Thoracic aorta (tissue), 2 donors: ENCODE data around the gene RFTN2. TPM values are rescaled to one million over a fixed set of nuclear protein-coding genes. Genes with fewer than 3 reads are reported as not detected.
A peak's percentile ranks its signal among the peaks of the same experiment; 100 is the strongest.

Experiments
- ATAC-seq: fragments of 150-250 bp; one replicate; pipeline ENCODE4 v1.8.0; 2017; ENCODE audit warnings: low read depth; ENCODE audit not compliant: insufficient number of reproducible peaks, low FRiP score
- DNase-seq: peaks from one replicate; pipeline ENCODE4 v3.0.0-alpha.2; 2020; ENCODE audit warnings: low spot score
- H3K27ac ChIP-seq, 2 donors: fragments of 200-600 bp; sonication (generic); 1 replicate in 1 of 2; 2 replicates in 1 of 2; pipeline ENCODE4 v1.5.1; 2016; ENCODE audit warnings: mild to moderate bottlenecking in 2 of 2, moderate library complexity in 2 of 2
- H3K27me3 ChIP-seq: fragments of 200-600 bp; sonication (generic); replicated peaks from 2 replicates; pipeline ENCODE4 v1.6.0; 2016; ENCODE audit warnings: mild to moderate bottlenecking; ENCODE audit not compliant: insufficient read depth
- H3K36me3 ChIP-seq: fragments of 200-600 bp; sonication (generic); one replicate; pipeline ENCODE4 v1.5.1; 2016
- H3K4me1 ChIP-seq, 2 donors: fragments of 200-600 bp; sonication (generic); 1 replicate in 1 of 2; 2 replicates in 1 of 2; pipeline versions ENCODE4 v1.5.1 to v1.6.0; 2016; ENCODE audit warnings: low read depth in 2 of 2, mild to moderate bottlenecking in 1 of 2; ENCODE audit not compliant: control insufficient read depth in 1 of 2
- H3K4me3 ChIP-seq: fragments of 200-600 bp; sonication (generic); 2 replicates; pipeline ENCODE4 v1.5.1; 2016; ENCODE audit warnings: mild to moderate bottlenecking
- H3K9me3 ChIP-seq: fragments of 200-600 bp; sonication (generic); 2 replicates; pipeline ENCODE4 v1.5.1; 2016
- CTCF ChIP-seq: fragments of 200-600 bp; sonication (generic); IDR thresholded peaks from one replicate; pipeline ENCODE4 v1.5.1; 2019; ENCODE audit warnings: antibody characterized with exemption
- total RNA-seq, 2 donors: library from RNA; depleted of rRNA; stranded (reverse); fragments of >200 nt; gene quantifications; one replicate each; pipeline versions ENCODE4 v1.1.0 to v1.2.3, GENCODE V29; 2016

The RFTN2 gene
- total RNA-seq, 2 donors from 2014 or later, result 9.3 to 18.9 TPM

GRCh38 chr2:197677483-197677882, 2.1 kb upstream of the RFTN2 start:
- no peaks in the 10 kb centered on the region for H3K9me3 ChIP-seq
- no peak for TF ChIP-seq CTCF
- H3K4me3 ChIP-seq, result no peak overlapping the region
- ATAC-seq (no peak), DNase-seq (no peak)
- H3K27me3 ChIP-seq, result no peaks in the 10 kb centered on the region
- H3K4me1 ChIP-seq, result peaks cover 0 to 22% of the 10 kb centered on the region in 2 donors
- no peaks in the 10 kb centered on the region for H3K36me3 ChIP-seq
- H3K27ac ChIP-seq, result no peak overlapping the region

GRCh38 chr2:197677056-197677455, 1.7 kb upstream of the RFTN2 start:
- peak overlapping the region; percentile 9 for H3K4me3 ChIP-seq

GRCh38 chr2:197675711-197676188, 363 bp upstream of the RFTN2 start:
- H3K36me3 ChIP-seq, result no peaks in the 10 kb centered on the region
- H3K9me3 ChIP-seq, result no peaks in the 10 kb centered on the region
- ATAC-seq (no peak), DNase-seq (no peak)
- H3K27me3 ChIP-seq, result no peaks in the 10 kb centered on the region
- peaks cover 0 to 22% of the 10 kb centered on the region in 2 donors for H3K4me1 ChIP-seq
- H3K27ac ChIP-seq, result peak overlapping the region; percentile 80 to 87
- TF ChIP-seq CTCF, result no peak
- H3K4me3 ChIP-seq, result peak overlapping the region; percentile 84

More at GRCh38 chr2:197677056-197677455, 1.7 kb upstream of the RFTN2 start:
- no peaks in the 10 kb centered on the region for H3K36me3 ChIP-seq
- TF ChIP-seq CTCF, result no peak
- H3K27me3 ChIP-seq, result no peaks in the 10 kb centered on the region
- ATAC-seq (no peak), DNase-seq (no peak)
- peaks cover 0 to 22% of the 10 kb centered on the region in 2 donors for H3K4me1 ChIP-seq
- peak overlapping the region in 1 of 2 donors; percentile 87 for H3K27ac ChIP-seq
- H3K9me3 ChIP-seq, result no peaks in the 10 kb centered on the region

GRCh38 chr2:197674591-197674990, 796 bp downstream of the RFTN2 start:
- TF ChIP-seq CTCF, result no peak
- no peak for DNase-seq
- no peak for ATAC-seq
- H3K27me3 ChIP-seq, result no peaks in the 10 kb centered on the region
- H3K36me3 ChIP-seq, result no peaks in the 10 kb centered on the region
- H3K4me3 ChIP-seq, result peak overlapping the region; percentile 84
- H3K4me1 ChIP-seq, result peaks cover 0 to 22% of the 10 kb centered on the region in 2 donors
- peak overlapping the region; percentile 80 to 87 for H3K27ac ChIP-seq
- no peaks in the 10 kb centered on the region for H3K9me3 ChIP-seq

- TF ChIP-seq CTCF, result no peak
- DNase-seq (no peak), ATAC-seq (no peak)
- peak overlapping the region; percentile 84 for H3K4me3 ChIP-seq
- no peaks in the 10 kb centered on the region for H3K36me3 ChIP-seq
- no peaks in the 10 kb centered on the region for H3K9me3 ChIP-seq
- H3K27ac ChIP-seq, result no peak overlapping the region
- H3K4me1 ChIP-seq, result peaks cover 0 to 22% of the 10 kb centered on the region in 2 donors
- H3K27me3 ChIP-seq, result no peaks in the 10 kb centered on the region
These were observed 1.3 kb downstream of the RFTN2 start for GRCh38 chr2:197674060-197674459.
